Pancreas (tissue), 10 donors: ENCODE results near the gene SLC35B2. TPM values are rescaled to one million over a fixed set of nuclear protein-coding genes. Genes with fewer than 3 reads are reported as not detected.

Experiments
- ATAC-seq, 4 donors: fragments of 200-7000 bp; cut with Tn5 transposase; one replicate each; pipeline versions ENCODE4 v1.8.0 to v1.9.1; 2020; ENCODE audit warnings: mild to moderate bottlenecking in 4 of 4, moderate library complexity in 4 of 4
- DNase-seq, 6 donors: peaks; one replicate each; pipeline ENCODE4 v3.0.0-alpha.2; 2020
- FAIRE-seq: peaks from 2 replicates; lab custom pipeline; 2012; peaks lifted over from hg19 to GRCh38; lab: Jason Lieb, UNC
- H3K27ac ChIP-seq, 4 donors: fragments of 200-600 bp; sonication (generic); 1 replicate in 3 of 4; 2 replicates in 1 of 4; pipeline versions ENCODE4 v1.5.0 to v1.8.0; 2020
- H3K27me3 ChIP-seq, 4 donors: fragments of 200-600 bp; one replicate each; pipeline ENCODE4 v1.8.0; 2021
- H3K36me3 ChIP-seq, 3 donors: fragments of 200-600 bp; sonication (generic) in 1 of 3; one replicate each; pipeline versions ENCODE4 v1.5.0 to v1.8.0; 2020 to 2021
- H3K4me1 ChIP-seq, 3 donors: fragments of 200-600 bp; one replicate each; pipeline ENCODE4 v1.8.0; 2021
- H3K4me3 ChIP-seq, 4 donors: fragments of 200-600 bp; sonication (generic) in 2 of 4; one replicate each; pipeline versions ENCODE4 v1.5.0 to v1.8.0; 2020 to 2021
- H3K9me3 ChIP-seq, 4 donors: fragments of 200-600 bp; one replicate each; pipeline ENCODE4 v1.8.0; 2021
- WGBS, 2 donors: extraction: QIAGEN DNeasy Blood & Tissue Kit; methylation state at CpG; one replicate each; pipeline ENCODE4 v1.1.7; 2013; 5-methylcytosine and 5-hydroxymethylcytosine counted together
- intact Hi-C, 3 donors: fragments of 100-400 bp; cut with DNase I; formaldehyde crosslinking; loops; one replicate each; pipeline versions ENCODE4 v1.11.1 to v1.14.2; 2022
- polyA plus RNA-seq, 2 donors: library from polyadenylated mRNA; stranded (reverse); fragments of 200-250 nt; gene quantifications; one replicate each; pipeline ENCODE4 v1.2.3, GENCODE V29; 2013
- total RNA-seq, 6 donors: library from RNA; stranded (reverse); fragmentation: NEBNext Ultra II Directional in 4 of 6; extraction: Animal tissue kit (Norgen Biotek cat#: 25700) in 4 of 6; gene quantifications; one replicate each; pipeline versions ENCODE4 v1.2.1 to v1.2.4, GENCODE V29; 2021 to 2023
- TF ChIP-seq, protein P1 (sequence below), 4 donors: fragments of 200-600 bp; sonication (generic) in 3 of 4; IDR thresholded peaks; one replicate each; pipeline versions ENCODE4 v1.5.0 to v1.8.0; 2021; ENCODE audit warnings: antibody characterized with exemption in 4 of 4
- donor health status: healthy with polysubstance abuse.
- donor health status: DM: no; HTN: no; CAD: no; lungs with moderate emphysema.
- donor health status: DM: no; HTN: no; CAD: no.
- donor health status: control.
- donor health status: control.
- donor health status: Bipolar disorder and iron deficiency.
- donor health status: DM: yes; HTN: yes; CAD: no.
- donor health status: DM: no; HTN: no; CAD: no.
- donor health status: DM: no; HTN: no; CAD: no.
- donor health status: DM: yes; HTN: yes; CAD: no.

The SLC35B2 gene
- total and polyA plus RNA-seq, 8 donors = 10.8 to 30.4 (median 20.5) TPM

DNA sequence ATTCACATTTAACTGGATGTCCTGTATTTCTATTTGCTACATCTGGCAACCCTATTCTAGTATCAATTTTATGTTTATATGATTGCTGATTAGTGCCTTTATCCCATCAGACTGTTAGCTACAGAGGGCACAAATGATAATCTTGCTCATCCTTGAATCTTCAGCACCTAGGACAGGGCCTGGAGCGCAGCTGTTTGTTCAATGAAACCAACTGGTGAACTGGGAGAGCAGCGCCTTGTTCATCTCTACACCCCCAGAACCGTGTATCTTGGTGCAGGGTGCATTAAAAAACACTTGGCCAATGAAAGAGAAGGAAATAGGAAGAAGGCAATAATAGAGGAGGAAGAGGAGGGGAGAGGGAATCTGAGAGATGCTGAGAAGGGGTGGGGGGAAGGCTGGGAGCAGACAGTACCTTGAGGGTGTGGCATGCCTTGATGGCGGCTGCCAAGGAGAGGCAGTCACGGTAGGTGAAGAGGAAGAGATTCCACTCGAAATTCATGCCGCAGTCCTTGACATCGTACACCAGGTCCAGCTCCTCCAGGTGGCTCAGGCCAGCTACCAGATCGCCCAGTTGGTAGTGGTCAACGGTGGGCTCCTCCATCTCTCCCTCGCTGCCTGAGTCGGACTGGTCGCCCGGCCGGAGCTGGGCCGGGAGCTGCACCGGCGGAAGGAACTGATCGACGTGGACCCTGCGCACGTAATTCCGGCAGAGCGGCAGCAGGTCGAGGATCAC lies 28.4 kb upstream of the SLC35B2 start:
- FAIRE-seq (no peak), ATAC-seq (no peak), DNase-seq (peak in 1 of 6 donors; percentile 37)
- TF ChIP-seq, protein P1, sequence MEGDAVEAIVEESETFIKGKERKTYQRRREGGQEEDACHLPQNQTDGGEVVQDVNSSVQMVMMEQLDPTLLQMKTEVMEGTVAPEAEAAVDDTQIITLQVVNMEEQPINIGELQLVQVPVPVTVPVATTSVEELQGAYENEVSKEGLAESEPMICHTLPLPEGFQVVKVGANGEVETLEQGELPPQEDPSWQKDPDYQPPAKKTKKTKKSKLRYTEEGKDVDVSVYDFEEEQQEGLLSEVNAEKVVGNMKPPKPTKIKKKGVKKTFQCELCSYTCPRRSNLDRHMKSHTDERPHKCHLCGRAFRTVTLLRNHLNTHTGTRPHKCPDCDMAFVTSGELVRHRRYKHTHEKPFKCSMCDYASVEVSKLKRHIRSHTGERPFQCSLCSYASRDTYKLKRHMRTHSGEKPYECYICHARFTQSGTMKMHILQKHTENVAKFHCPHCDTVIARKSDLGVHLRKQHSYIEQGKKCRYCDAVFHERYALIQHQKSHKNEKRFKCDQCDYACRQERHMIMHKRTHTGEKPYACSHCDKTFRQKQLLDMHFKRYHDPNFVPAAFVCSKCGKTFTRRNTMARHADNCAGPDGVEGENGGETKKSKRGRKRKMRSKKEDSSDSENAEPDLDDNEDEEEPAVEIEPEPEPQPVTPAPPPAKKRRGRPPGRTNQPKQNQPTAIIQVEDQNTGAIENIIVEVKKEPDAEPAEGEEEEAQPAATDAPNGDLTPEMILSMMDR (IDR thresholded peaks at IDR 0.05) = no peak
- 67 to 69% methylated on average over 25 of the region's 25 CpGs for WGBS, 2 donors
- H3K27ac ChIP-seq = no peak overlapping the region
- H3K27me3 ChIP-seq = no peaks in the 10 kb centered on the region
- H3K4me1 ChIP-seq = no peaks in the 10 kb centered on the region
- intact Hi-C loops = no loop called here
- no peaks in the 10 kb centered on the region for H3K9me3 ChIP-seq
- H3K4me3 ChIP-seq = no peak overlapping the region
- H3K36me3 ChIP-seq = no peaks in the 10 kb centered on the region

DNA sequence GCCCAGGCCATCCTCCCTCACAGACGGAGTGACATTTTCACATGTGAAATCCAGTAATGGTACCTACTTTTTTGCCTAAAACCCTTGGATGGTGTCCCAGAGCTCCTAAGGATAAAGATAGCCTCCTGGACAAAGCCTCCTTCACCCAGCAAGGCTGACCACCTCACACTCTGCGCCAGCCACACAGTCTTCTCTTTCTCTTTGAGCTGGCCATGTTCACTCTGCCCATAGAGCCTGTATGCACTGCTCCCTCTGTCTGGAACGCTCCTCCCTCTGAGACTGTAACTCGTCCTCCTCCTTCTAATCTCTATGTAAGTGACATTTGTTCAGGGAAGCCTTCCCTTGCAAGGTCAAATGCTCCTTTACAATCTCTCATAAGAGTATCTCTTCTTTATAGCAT lies 27.5 kb upstream of the SLC35B2 start:
- TF ChIP-seq, protein P1 (IDR thresholded peaks at IDR 0.05) = no peak
- no peak for FAIRE-seq
- Histone ChIP-seq H3K27me3 (no peaks in the 10 kb centered on the region), H3K4me3 (no peak overlapping the region), H3K27ac (no peak overlapping the region), H3K9me3 (no peaks in the 10 kb centered on the region), H3K36me3 (no peaks in the 10 kb centered on the region), H3K4me1 (no peaks in the 10 kb centered on the region)
- ATAC-seq = no peak
- intact Hi-C loops = no loop called here
- 38 to 45% methylated on average over 4 of the region's 4 CpGs for WGBS, 2 donors
- DNase-seq = no peak

DNA sequence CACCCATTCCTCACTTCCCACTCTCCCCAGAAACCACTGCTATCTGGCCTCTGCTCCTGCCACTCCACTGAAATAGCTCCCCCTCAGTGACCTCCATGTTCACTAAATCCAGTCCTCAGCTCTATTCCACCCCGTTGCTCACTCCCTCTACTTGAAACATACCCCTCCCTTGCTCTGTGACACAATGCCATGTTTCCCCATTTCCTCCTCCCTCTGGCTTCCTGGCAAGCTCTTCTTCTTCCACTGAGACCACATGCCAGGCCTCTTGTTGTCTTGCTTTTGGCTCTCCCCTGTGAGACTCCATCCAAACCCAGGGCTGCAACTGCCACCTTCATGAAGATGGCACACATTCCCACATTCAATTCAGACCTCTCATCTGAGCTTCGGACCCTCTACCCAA lies 26.8 kb upstream of the SLC35B2 start:
- H3K36me3 ChIP-seq = no peaks in the 10 kb centered on the region
- TF ChIP-seq, protein P1 (IDR thresholded peaks at IDR 0.05) = no peak
- no peaks in the 10 kb centered on the region for H3K4me1 ChIP-seq
- no peak overlapping the region for H3K4me3 ChIP-seq
- no peak for DNase-seq
- no peak for ATAC-seq
- intact Hi-C loops = no loop called here
- no peaks in the 10 kb centered on the region for H3K9me3 ChIP-seq
- WGBS, 2 donors = 34 to 35% methylated on average over 2 of the region's 2 CpGs
- no peak overlapping the region for H3K27ac ChIP-seq
- no peaks in the 10 kb centered on the region for H3K27me3 ChIP-seq
- no peak for FAIRE-seq

DNA sequence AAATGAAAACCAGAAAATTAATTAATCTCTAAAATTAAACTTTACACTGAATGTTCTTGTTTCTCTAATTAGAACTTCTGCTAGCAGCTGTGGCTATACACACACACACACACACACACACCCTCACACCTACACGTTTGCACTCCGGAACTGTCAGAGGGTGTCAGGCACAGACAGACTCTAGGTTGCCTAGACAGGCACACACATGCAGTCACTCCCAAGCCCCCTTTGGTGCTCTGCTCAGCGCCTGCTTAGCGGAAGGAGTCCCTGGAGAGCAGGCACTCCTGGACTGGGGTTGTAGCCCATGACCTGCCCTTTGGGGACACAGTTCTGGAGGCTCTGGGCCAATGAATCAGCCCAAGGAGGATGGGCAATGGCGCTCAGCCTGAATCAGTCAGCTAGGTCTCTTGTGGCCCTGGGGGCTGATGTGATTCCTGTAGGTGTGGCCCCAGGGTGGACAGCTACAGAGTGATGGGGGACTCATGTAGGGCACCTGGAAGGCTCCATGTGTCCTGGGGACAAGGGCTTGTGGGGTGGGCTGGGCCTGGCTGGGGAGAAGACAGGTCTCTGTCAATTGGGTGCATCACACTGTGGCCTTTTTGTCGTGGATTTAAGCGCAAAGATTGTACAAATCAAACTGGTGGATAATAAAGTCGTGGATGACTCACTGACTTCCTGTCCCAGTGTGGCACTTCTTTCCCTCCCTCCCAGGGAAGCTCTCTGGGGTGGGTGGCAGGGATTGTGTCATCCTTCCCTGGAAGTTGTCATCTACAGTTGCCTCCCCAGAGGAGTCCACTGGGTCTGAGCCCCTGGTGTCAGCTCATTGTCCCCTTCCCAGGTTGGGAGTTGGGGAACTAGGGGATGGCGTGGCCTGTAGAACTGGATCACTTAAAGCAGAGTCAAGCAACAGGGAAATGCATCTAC lies 21.7 kb upstream of the SLC35B2 start:
- 61 to 64% methylated on average over 9 of the region's 9 CpGs for WGBS, 2 donors
- FAIRE-seq = no peak
- TF ChIP-seq, protein P1 (IDR thresholded peaks at IDR 0.05) = no peak

More for the DNA sequence above, 21.7 kb upstream of the SLC35B2 start:
- Histone ChIP-seq H3K27me3 (peaks cover 0 to 9% (median 3%) of the 10 kb centered on the region in 4 donors), H3K27ac (no peak overlapping the region), H3K4me3 (no peak overlapping the region), H3K36me3 (no peaks in the 10 kb centered on the region), H3K9me3 (no peaks in the 10 kb centered on the region), H3K4me1 (peaks cover 0 to 3% (median 0%) of the 10 kb centered on the region in 3 donors)
- intact Hi-C loops = no loop called here
- DNase-seq (peak in 1 of 6 donors; percentile 23), ATAC-seq (no peak)
